ENCODE results near the gene FGF19. TPM values are rescaled to one million over a fixed set of nuclear protein-coding genes. Genes with fewer than 3 reads are reported as not detected.

The FGF19 gene
- total RNA-seq, 1 experiment from 2014 or later = 10.3 TPM

- H3K4me3 ChIP-seq = no peak overlapping the region
- H3K4me1 ChIP-seq (replicated peaks) = peaks cover 67% of the 10 kb centered on the region
- no peak for DNase-seq (ENCODE audit: low read depth in 1 of 2, low spot score in 2 of 2)
- H3K27ac ChIP-seq = no peak overlapping the region
- H3K9me3 ChIP-seq (replicated peaks) = no peaks in the 10 kb centered on the region
- peaks cover 98% of the 10 kb centered on the region for H3K36me3 ChIP-seq
- H3K27me3 ChIP-seq (replicated peaks) = no peaks in the 10 kb centered on the region
Observed at GRCh38 chr11:69650832-69651344, 52.9 kb downstream of the FGF19 start.

- no peak overlapping the region for H3K4me3 ChIP-seq
- H3K9me3 ChIP-seq (replicated peaks) = no peaks in the 10 kb centered on the region
- no peak for DNase-seq (ENCODE audit: low read depth in 1 of 2, low spot score in 2 of 2)
- no peak overlapping the region for H3K27ac ChIP-seq
- H3K4me1 ChIP-seq (replicated peaks) = peaks cover 67% of the 10 kb centered on the region
- H3K36me3 ChIP-seq = peaks cover 100% of the 10 kb centered on the region
- H3K27me3 ChIP-seq (replicated peaks) = no peaks in the 10 kb centered on the region
Observed at GRCh38 chr11:69650081-69650831, 53.6 kb downstream of the FGF19 start.

GRCh38 chr11:69649576-69649900 is 54.3 kb downstream of the FGF19 start:
- peaks cover 100% of the 10 kb centered on the region for H3K36me3 ChIP-seq
- DNase-seq (ENCODE audit: low read depth in 1 of 2, low spot score in 2 of 2) = no peak
- H3K27me3 ChIP-seq (replicated peaks) = no peaks in the 10 kb centered on the region
- H3K4me3 ChIP-seq = no peak overlapping the region
- H3K4me1 ChIP-seq (replicated peaks) = peaks cover 67% of the 10 kb centered on the region
- H3K9me3 ChIP-seq (replicated peaks) = no peaks in the 10 kb centered on the region
- no peak overlapping the region for H3K27ac ChIP-seq

GRCh38 chr11:69648679-69649575 is 54.9 kb downstream of the FGF19 start:
- DNase-seq (ENCODE audit: low read depth in 1 of 2, low spot score in 2 of 2) = peak in 1 of 2 experiments; percentile 20
- H3K27me3 ChIP-seq (replicated peaks) = no peaks in the 10 kb centered on the region
- peak overlapping the region; percentile 12; the same call in 1 of the 2 replicates for H3K27ac ChIP-seq
- no peak overlapping the region for H3K4me3 ChIP-seq
- no peaks in the 10 kb centered on the region for H3K9me3 ChIP-seq (replicated peaks)
- H3K4me1 ChIP-seq (replicated peaks) = peaks cover 67% of the 10 kb centered on the region
- H3K36me3 ChIP-seq = peaks cover 100% of the 10 kb centered on the region

Other genes starting within 250 kb of the FGF19 start
- gene LINC01488, start 222.4 kb downstream of the FGF19 start, total RNA-seq (2014; rRNA removed; shearing (Covaris generic)) = 0.05 TPM in 1 of 2 replicates, not detected in the other
- 579 and 793 TPM in 2 replicates for gene CCND1, start 62.9 kb downstream of the FGF19 start, total RNA-seq (2014; rRNA removed; shearing (Covaris generic))
- 54.7 and 78.1 TPM in 2 replicates for gene LTO1, start 28.7 kb downstream of the FGF19 start, total RNA-seq (2014; rRNA removed; shearing (Covaris generic))
- gene FGF4, start 71.3 kb upstream of the FGF19 start, total RNA-seq (2014; rRNA removed; shearing (Covaris generic)) = not detected in 2 replicates
- gene FGF3, start 115.4 kb upstream of the FGF19 start, total RNA-seq (2014; rRNA removed; shearing (Covaris generic)) = not detected in 2 replicates

Measured in SJSA1 (cell line).